Stimulated activated CD4-positive, alpha-beta T cell treated with anti-CD3 and anti-CD28 coated beads, Interleukin-15, amount 100 ng/mL, for 1 hour (primary cell): ENCODE data around the gene MRPL42.
"Not testable (repeated sequence)": the region's sequence is repeated elsewhere in the genome, so short reads cannot be mapped to it uniquely, and the experiment has no call there.

Experiments
- DNase-seq, 2 donors: peaks; one replicate each; pipeline ENCODE4 v3.0.0-alpha.2; 2020; ENCODE audit warnings: low read depth in 1 of 2, low spot score in 1 of 2

MRPL42 gene

GRCh38 chr12:93497456-93497855 is 30.1 kb downstream of the MRPL42 start:
- DNase-seq, result no peak

GRCh38 chr12:93498813-93499212 is 31.5 kb downstream of the MRPL42 start:
- DNase-seq, result not testable (repeated sequence)

- no peak for DNase-seq
Measured at GRCh38 chr12:93500201-93500600, 32.9 kb downstream of the MRPL42 start.

GRCh38 chr12:93500667-93501066 is 33.4 kb downstream of the MRPL42 start:
- DNase-seq, result no peak

GRCh38 chr12:93502802-93503623 is 35.7 kb downstream of the MRPL42 start:
- DNase-seq, result peak in 1 of 2 donors; percentile 12

GRCh38 chr12:93507165-93507564 is 39.9 kb downstream of the MRPL42 start:
- DNase-seq, result no peak

- DNase-seq, result no peak
Measured at GRCh38 chr12:93509506-93509905, 42.2 kb downstream of the MRPL42 start.

- DNase-seq, result no peak
Measured at GRCh38 chr12:93514853-93515252, 47.5 kb downstream of the MRPL42 start.

- no peak for DNase-seq
Measured at GRCh38 chr12:93518725-93519124, 51.4 kb downstream of the MRPL42 start.

- no peak for DNase-seq
Measured at GRCh38 chr12:93519859-93520258, 52.5 kb downstream of the MRPL42 start.

GRCh38 chr12:93520454-93520853 is 53.1 kb downstream of the MRPL42 start:
- no peak for DNase-seq

GRCh38 chr12:93521225-93522080 is 54.1 kb downstream of the MRPL42 start:
- no peak for DNase-seq

- DNase-seq, result no peak
Measured at GRCh38 chr12:93524386-93525133, 57.2 kb downstream of the MRPL42 start.

- DNase-seq, result no peak
Measured at GRCh38 chr12:93526786-93527428, 59.6 kb downstream of the MRPL42 start.

- no peak for DNase-seq
Measured at GRCh38 chr12:93530358-93530757, 63.0 kb downstream of the MRPL42 start.

GRCh38 chr12:93533310-93533709 is 66.0 kb downstream of the MRPL42 start:
- no peak for DNase-seq

GRCh38 chr12:93536111-93536765 is 68.9 kb downstream of the MRPL42 start:
- no peak for DNase-seq

GRCh38 chr12:93536766-93537488 is 69.6 kb downstream of the MRPL42 start:
- no peak for DNase-seq

GRCh38 chr12:93537769-93538168 is 70.5 kb downstream of the MRPL42 start:
- DNase-seq, result no peak

- DNase-seq, result no peak
Measured at GRCh38 chr12:93539821-93540220, 72.5 kb downstream of the MRPL42 start.
